Measurements from ENCODE around the gene MRPS27. TPM values are rescaled to one million over a fixed set of nuclear protein-coding genes. Genes with fewer than 3 reads are reported as not detected.

Gene MRPS27
- total RNA-seq, 2 donors from 2014 or later: 42.9 to 58.8 TPM

DNA sequence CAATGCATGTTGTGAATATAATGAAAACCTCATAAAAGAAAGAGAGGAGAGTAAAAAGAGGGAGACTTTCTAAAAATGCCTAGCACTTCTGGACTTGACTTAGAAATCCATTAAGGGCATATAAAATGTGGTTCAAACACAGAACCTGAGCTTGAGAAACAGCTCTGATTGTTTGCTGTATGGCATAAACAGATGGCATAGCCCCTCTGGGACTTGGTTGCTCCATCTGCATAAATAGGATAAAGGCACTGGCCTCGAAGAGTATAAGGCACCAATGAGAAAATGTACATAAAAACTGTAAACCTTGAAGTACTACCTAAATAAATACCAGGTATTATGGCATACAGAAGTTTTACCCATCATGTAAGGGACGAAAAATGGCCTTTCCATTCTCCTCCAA, 23.8 kb downstream of the MRPS27 start:
- Histone ChIP-seq H3K27ac (no peak overlapping the region), H3K4me1 (ENCODE audit: control insufficient read depth in 1 of 2, low read depth in 2 of 2) (peaks cover 0 to 49% of the 10 kb centered on the region in 2 donors), H3K27me3 (replicated peaks; ENCODE audit: insufficient read depth) (no peaks in the 10 kb centered on the region), H3K36me3 (no peaks in the 10 kb centered on the region), H3K4me3 (no peak overlapping the region), H3K9me3 (no peaks in the 10 kb centered on the region)
- no peak for ATAC-seq (ENCODE audit: insufficient number of reproducible peaks, low FRiP score, low read depth)
- TF ChIP-seq, protein P1, sequence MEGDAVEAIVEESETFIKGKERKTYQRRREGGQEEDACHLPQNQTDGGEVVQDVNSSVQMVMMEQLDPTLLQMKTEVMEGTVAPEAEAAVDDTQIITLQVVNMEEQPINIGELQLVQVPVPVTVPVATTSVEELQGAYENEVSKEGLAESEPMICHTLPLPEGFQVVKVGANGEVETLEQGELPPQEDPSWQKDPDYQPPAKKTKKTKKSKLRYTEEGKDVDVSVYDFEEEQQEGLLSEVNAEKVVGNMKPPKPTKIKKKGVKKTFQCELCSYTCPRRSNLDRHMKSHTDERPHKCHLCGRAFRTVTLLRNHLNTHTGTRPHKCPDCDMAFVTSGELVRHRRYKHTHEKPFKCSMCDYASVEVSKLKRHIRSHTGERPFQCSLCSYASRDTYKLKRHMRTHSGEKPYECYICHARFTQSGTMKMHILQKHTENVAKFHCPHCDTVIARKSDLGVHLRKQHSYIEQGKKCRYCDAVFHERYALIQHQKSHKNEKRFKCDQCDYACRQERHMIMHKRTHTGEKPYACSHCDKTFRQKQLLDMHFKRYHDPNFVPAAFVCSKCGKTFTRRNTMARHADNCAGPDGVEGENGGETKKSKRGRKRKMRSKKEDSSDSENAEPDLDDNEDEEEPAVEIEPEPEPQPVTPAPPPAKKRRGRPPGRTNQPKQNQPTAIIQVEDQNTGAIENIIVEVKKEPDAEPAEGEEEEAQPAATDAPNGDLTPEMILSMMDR (IDR thresholded peaks at IDR 0.05): no peak
- no peak for DNase-seq (ENCODE audit: low spot score)

DNA sequence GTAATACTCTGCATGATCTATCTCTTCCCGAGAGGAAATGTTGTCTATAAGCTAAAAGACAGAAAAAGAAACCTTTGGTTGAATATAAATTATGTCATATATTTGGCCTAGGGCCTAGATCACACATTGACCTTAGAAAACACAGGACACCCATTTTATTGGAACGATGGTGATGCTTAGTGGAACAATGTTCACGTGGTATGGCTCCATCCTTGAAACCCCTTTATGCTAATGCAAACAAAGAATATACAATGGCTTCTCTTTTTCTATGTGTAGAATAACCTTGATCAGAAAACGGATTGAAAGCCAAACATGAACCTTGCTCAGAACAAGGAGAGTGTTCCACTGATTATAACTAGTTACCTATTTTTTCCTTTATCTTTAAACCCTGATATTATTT, 24.5 kb downstream of the MRPS27 start:
- Histone ChIP-seq H3K36me3 (no peaks in the 10 kb centered on the region), H3K27me3 (replicated peaks; ENCODE audit: insufficient read depth) (no peaks in the 10 kb centered on the region), H3K27ac (no peak overlapping the region), H3K4me1 (ENCODE audit: control insufficient read depth in 1 of 2, low read depth in 2 of 2) (peaks cover 0 to 47% of the 10 kb centered on the region in 2 donors), H3K9me3 (no peaks in the 10 kb centered on the region), H3K4me3 (no peak overlapping the region)
- ATAC-seq (ENCODE audit: insufficient number of reproducible peaks, low FRiP score, low read depth): no peak
- TF ChIP-seq, protein P1 (IDR thresholded peaks at IDR 0.05): no peak
- DNase-seq (ENCODE audit: low spot score): no peak

DNA sequence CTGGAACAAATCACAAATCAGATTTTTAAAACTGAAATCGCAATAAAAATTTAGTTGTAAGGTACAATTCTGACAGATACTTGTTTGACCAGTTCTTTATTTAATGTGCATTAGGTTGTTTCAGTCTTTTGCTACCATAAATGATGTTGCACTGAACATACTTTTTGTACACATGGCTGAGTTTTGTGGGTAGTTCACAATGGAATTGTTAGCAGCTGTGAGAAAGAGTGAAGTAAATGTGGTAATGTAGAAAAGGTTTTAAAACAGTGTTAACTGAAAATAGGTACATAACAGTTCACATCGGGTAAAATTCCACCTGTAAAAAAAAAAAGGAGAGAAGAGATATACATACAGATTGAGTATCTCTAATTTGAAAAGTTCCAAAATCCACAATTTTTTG, 25.6 kb downstream of the MRPS27 start:
- Histone ChIP-seq H3K27ac (no peak overlapping the region), H3K27me3 (replicated peaks; ENCODE audit: insufficient read depth) (no peaks in the 10 kb centered on the region), H3K9me3 (no peaks in the 10 kb centered on the region), H3K4me1 (ENCODE audit: control insufficient read depth in 1 of 2, low read depth in 2 of 2) (peaks cover 0 to 46% of the 10 kb centered on the region in 2 donors), H3K4me3 (no peak overlapping the region), H3K36me3 (no peaks in the 10 kb centered on the region)
- no peak for DNase-seq (ENCODE audit: low spot score)
- ATAC-seq (ENCODE audit: insufficient number of reproducible peaks, low FRiP score, low read depth): no peak
- TF ChIP-seq, protein P1 (IDR thresholded peaks at IDR 0.05): no peak

DNA sequence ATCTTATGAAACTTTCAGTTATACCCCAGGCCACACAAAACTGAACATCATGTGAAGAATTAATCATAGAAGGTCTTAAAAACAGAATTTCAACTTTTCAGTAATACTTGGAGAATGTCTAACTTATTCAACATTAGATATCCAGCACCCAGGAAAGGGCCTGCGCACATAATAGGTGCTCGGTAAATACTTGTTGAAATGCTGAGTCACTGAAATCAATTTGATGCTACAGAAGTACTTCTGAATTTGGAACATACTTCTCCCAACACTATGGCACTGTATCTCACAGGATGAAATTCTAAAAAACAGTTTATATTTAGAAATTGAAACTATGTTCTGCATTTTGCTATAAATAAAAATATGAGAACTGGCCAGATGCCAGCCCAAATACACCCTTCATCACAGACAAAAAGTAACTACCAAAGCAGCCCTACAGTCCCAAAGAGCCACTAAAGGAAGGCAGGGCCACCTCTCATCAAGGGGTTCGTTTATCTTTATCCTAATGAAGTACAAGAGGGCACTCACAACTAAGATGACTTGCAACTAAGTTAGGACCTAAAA, 26.5 kb downstream of the MRPS27 start:
- no peak overlapping the region for H3K4me3 ChIP-seq
- no peaks in the 10 kb centered on the region for H3K27me3 ChIP-seq (replicated peaks; ENCODE audit: insufficient read depth)
- ATAC-seq (ENCODE audit: insufficient number of reproducible peaks, low FRiP score, low read depth): no peak
- H3K27ac ChIP-seq: peak overlapping the region; percentile 0 to 1
- TF ChIP-seq, protein P1 (IDR thresholded peaks at IDR 0.05): no peak
- H3K4me1 ChIP-seq (ENCODE audit: control insufficient read depth in 1 of 2, low read depth in 2 of 2): peaks cover 5 to 50% of the 10 kb centered on the region in 2 donors
- H3K9me3 ChIP-seq: no peaks in the 10 kb centered on the region
- DNase-seq (ENCODE audit: low spot score): no peak
- no peaks in the 10 kb centered on the region for H3K36me3 ChIP-seq

DNA sequence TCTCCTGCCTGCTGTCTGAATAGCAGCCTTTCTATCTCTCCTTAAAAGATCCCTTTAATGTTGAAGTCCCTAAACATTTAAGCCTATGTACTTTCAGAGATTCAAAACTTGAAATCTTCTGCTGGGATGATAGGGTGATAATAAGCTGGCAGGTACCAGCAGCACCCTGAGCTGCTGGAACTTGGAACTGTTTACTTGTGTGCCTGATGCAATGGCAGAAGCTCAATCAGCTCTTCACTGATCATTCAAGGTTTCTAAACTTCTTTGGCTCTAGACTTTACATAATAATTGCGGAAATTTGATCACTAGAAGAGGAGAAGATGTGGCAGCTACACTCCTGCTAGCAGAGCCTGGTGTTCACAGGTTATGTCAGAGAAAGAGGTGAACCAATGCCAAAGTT, 27.6 kb downstream of the MRPS27 start:
- H3K27me3 ChIP-seq (replicated peaks; ENCODE audit: insufficient read depth): no peaks in the 10 kb centered on the region
- H3K27ac ChIP-seq: peak overlapping the region in 1 of 2 donors; percentile 5
- ATAC-seq (ENCODE audit: insufficient number of reproducible peaks, low FRiP score, low read depth): no peak
- H3K9me3 ChIP-seq: no peaks in the 10 kb centered on the region
- TF ChIP-seq, protein P1 (IDR thresholded peaks at IDR 0.05): no peak
- H3K36me3 ChIP-seq: no peaks in the 10 kb centered on the region
- H3K4me1 ChIP-seq (ENCODE audit: control insufficient read depth in 1 of 2, low read depth in 2 of 2): peaks cover 5 to 54% of the 10 kb centered on the region in 2 donors
- no peak for DNase-seq (ENCODE audit: low spot score)
- no peak overlapping the region for H3K4me3 ChIP-seq
